Measurements from ENCODE around the gene BHMT. TPM values are rescaled to one million over a fixed set of nuclear protein-coding genes. Genes with fewer than 3 reads are reported as not detected.

The BHMT gene
- total and polyA plus RNA-seq, 10 of the 15 experiments (the other 5 are each of a cell fraction or from before 2014, with no cell fraction given): 0.44 TPM; not detected in 9

GRCh38 chr5:79070350-79070667 lies 41.3 kb upstream of the BHMT start:
- no peaks in the 10 kb centered on the region for H4K20me1 ChIP-seq (ENCODE audit: control insufficient read depth, insufficient read depth)
- no peak overlapping the region for H3K4me3 ChIP-seq
- ATAC-seq (no peak), DNase-seq (ENCODE audit: low read depth, low spot score) (no peak), FAIRE-seq (no peak)
- no peak overlapping the region for H3K4me2 ChIP-seq (ENCODE audit: control insufficient read depth, insufficient read depth)
- intact Hi-C loops (cut with micrococcal nuclease; ENCODE audit: unreplicated experiment) (no loop called here), in situ Hi-C loops (cut with MboI) (no loop called here)
- TF ChIP-seq CREB1 (IDR thresholded peaks at IDR 0.05; ENCODE audit: low read depth): no peak
- no peak for TF ChIP-seq SMARCA5 (IDR thresholded peaks at IDR 0.05)
- no peak for TF ChIP-seq POLR2AphosphoS5 (IDR thresholded peaks at IDR 0.05; ENCODE audit: low read length)
- TF ChIP-seq BCL3 (IDR thresholded peaks at IDR 0.05; ENCODE audit: borderline replicate concordance, insufficient read depth, low read depth, low read length, poor library complexity, severe bottlenecking): no peak
- no peak for TF ChIP-seq PAX5 (IDR thresholded peaks at IDR 0.05; ENCODE audit: borderline replicate concordance, low read depth, low read length)
- TF ChIP-seq PAX8 (IDR thresholded peaks at IDR 0.05): no peak
- TF ChIP-seq NFYB (IDR thresholded peaks at IDR 0.05; ENCODE audit: insufficient read depth, low read depth, low read length): no peak
- no peak for TF ChIP-seq GABPA (IDR thresholded peaks at IDR 0.05; ENCODE audit: low read depth)
- TF ChIP-seq HSF1 (IDR thresholded peaks at IDR 0.05; ENCODE audit: low read depth, low read length): no peak
- TF ChIP-seq TCF3 (IDR thresholded peaks at IDR 0.05; ENCODE audit: borderline replicate concordance, insufficient read depth, low read depth, low read length): no peak
- no peak for TF ChIP-seq PBX3 (IDR thresholded peaks at IDR 0.05; ENCODE audit: insufficient replicate concordance, low read depth, low read length)
- no peak for TF ChIP-seq NRF1 (conservative IDR thresholded peaks at IDR 0.05; ENCODE audit: low read depth, low read length)
- no peak for TF ChIP-seq RELA (IDR thresholded peaks at IDR 0.05; ENCODE audit: borderline replicate concordance, partially characterized antibody)
- TF ChIP-seq CTCF (IDR thresholded peaks at IDR 0.05 in 2 of 3, conservative IDR thresholded peaks at IDR 0.05 in 1 of 3; ENCODE audit: control insufficient read depth in 2 of 3, extremely low read depth in 1 of 3, insufficient read depth in 1 of 3, low read depth in 3 of 3, low read length in 3 of 3): no peak
- TF ChIP-seq RAD21 (IDR thresholded peaks at IDR 0.05; ENCODE audit: insufficient read depth, low read depth, low read length): no peak
- no peak for TF ChIP-seq EZH2 (IDR thresholded peaks at IDR 0.05; ENCODE audit: borderline replicate concordance, control insufficient read depth, low read depth, low read length)
- TF ChIP-seq STAT1 (conservative IDR thresholded peaks at IDR 0.05): no peak
- H2AFZ ChIP-seq (ENCODE audit: control insufficient read depth, low read depth, low read length): no peak overlapping the region
- H3K36me3 ChIP-seq (ENCODE audit: control insufficient read depth in 2 of 2, insufficient read depth in 2 of 2, low read length in 1 of 2): no peaks in the 10 kb centered on the region
- H3K79me2 ChIP-seq (ENCODE audit: control insufficient read depth, insufficient read depth, low read length): no peaks in the 10 kb centered on the region
- ChIA-PET SMC1A (ENCODE audit: uncharacterized antibody, unreplicated experiment) (interaction anchor here (1.6 kb wide), 1 partner anchor 8 kb away, joined by 4 read pairs; no protein-coding TSS in a partner anchor), POLR2A (no interaction called here), RAD21 (ENCODE audit: unreplicated experiment) (no interaction called here), CTCF (interaction anchor here (0.9 to 1.2 kb wide), 2 partner anchors 11 to 171 kb away, joined by 3 read pairs; no protein-coding TSS in a partner anchor)
- H3K4me1 ChIP-seq (ENCODE audit: control insufficient read depth, insufficient read depth, low read length): no peaks in the 10 kb centered on the region
- 49% methylated on average over 9 of the region's 9 CpGs for WGBS (ENCODE audit: insufficient coverage, insufficient replicate concordance, low lambda C conversion rate, missing lambda C conversion rate)
- no peaks in the 10 kb centered on the region for H3K9me3 ChIP-seq (replicated peaks; ENCODE audit: control insufficient read depth, insufficient read depth, low read length)
- no peak overlapping the region for H3K27ac ChIP-seq (ENCODE audit: control insufficient read depth, insufficient read depth)
- no peak overlapping the region for H3K9ac ChIP-seq (ENCODE audit: control insufficient read depth, insufficient read depth, low read length)
- no TSS peak for BruUV-seq (replicated peaks)
- peaks cover 1 to 3% of the 10 kb centered on the region in 2 experiments; a peak in 2 of 4 replicates for H3K27me3 ChIP-seq (replicated peaks in 1 of 2; ENCODE audit: control insufficient read depth in 2 of 2, insufficient read depth in 2 of 2, low read length in 1 of 2)

Data from GM12878 (cell line).